ENCODE data around the gene SULT1C4.
"Not testable (repeated sequence)": the region's sequence is repeated elsewhere in the genome, so short reads cannot be mapped to it uniquely, and the experiment has no call there.

- not testable (repeated sequence) for TF ChIP-seq CTCF (conservative IDR thresholded peaks at IDR 0.05; ENCODE audit: low read length); EZH2phosphoT487 (IDR thresholded peaks at IDR 0.05; ENCODE audit: borderline replicate concordance, low read depth, low read length)
Observed at GRCh38 chr2:108359336-108359735, 18.4 kb upstream of the SULT1C4 start.
